ENCODE results near the gene GRM2. TPM values are rescaled to one million over a fixed set of nuclear protein-coding genes. Genes with fewer than 3 reads are reported as not detected.
"Not testable (repeated sequence)": the region's sequence is repeated elsewhere in the genome, so short reads cannot be mapped to it uniquely, and the experiment has no call there.

GRM2 gene
- total RNA-seq, 2 donors from 2014 or later = 0.32 to 5.5 TPM

GRCh38 chr3:51735039-51735438, 28.2 kb downstream of the GRM2 start:
- intact Hi-C loops (cut with DNase I) = no loop called here
- no peak for TF ChIP-seq POLR2A (IDR thresholded peaks at IDR 0.05)
- no peak for TF ChIP-seq POLR2AphosphoS5 (IDR thresholded peaks at IDR 0.05)
- TF ChIP-seq, protein P1, sequence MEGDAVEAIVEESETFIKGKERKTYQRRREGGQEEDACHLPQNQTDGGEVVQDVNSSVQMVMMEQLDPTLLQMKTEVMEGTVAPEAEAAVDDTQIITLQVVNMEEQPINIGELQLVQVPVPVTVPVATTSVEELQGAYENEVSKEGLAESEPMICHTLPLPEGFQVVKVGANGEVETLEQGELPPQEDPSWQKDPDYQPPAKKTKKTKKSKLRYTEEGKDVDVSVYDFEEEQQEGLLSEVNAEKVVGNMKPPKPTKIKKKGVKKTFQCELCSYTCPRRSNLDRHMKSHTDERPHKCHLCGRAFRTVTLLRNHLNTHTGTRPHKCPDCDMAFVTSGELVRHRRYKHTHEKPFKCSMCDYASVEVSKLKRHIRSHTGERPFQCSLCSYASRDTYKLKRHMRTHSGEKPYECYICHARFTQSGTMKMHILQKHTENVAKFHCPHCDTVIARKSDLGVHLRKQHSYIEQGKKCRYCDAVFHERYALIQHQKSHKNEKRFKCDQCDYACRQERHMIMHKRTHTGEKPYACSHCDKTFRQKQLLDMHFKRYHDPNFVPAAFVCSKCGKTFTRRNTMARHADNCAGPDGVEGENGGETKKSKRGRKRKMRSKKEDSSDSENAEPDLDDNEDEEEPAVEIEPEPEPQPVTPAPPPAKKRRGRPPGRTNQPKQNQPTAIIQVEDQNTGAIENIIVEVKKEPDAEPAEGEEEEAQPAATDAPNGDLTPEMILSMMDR (IDR thresholded peaks at IDR 0.05) = no peak
- Histone ChIP-seq H3K9me3 (no peaks in the 10 kb centered on the region), H3K27me3 (replicated peaks; ENCODE audit: insufficient read depth) (no peaks in the 10 kb centered on the region), H3K36me3 (no peaks in the 10 kb centered on the region), H3K4me3 (no peak overlapping the region), H3K4me1 (replicated peaks) (no peaks in the 10 kb centered on the region), H3K27ac (no peak overlapping the region)
- DNase-seq (ENCODE audit: low spot score) = no peak
- 44% methylated on average over 3 of the region's 3 CpGs for WGBS

- no peak for TF ChIP-seq POLR2A (IDR thresholded peaks at IDR 0.05)
- TF ChIP-seq, protein P1 (IDR thresholded peaks at IDR 0.05) = no peak
- no peak for TF ChIP-seq POLR2AphosphoS5 (IDR thresholded peaks at IDR 0.05)
- intact Hi-C loops (cut with DNase I) = no loop called here
- Histone ChIP-seq H3K36me3 (no peaks in the 10 kb centered on the region), H3K9me3 (no peaks in the 10 kb centered on the region), H3K4me1 (replicated peaks) (no peaks in the 10 kb centered on the region), H3K4me3 (no peak overlapping the region), H3K27ac (no peak overlapping the region), H3K27me3 (replicated peaks; ENCODE audit: insufficient read depth) (no peaks in the 10 kb centered on the region)
- 90% methylated on average over 2 of the region's 2 CpGs for WGBS
- DNase-seq (ENCODE audit: low spot score) = no peak
These were observed 29.1 kb downstream of the GRM2 start for GRCh38 chr3:51735950-51736349.

DNA sequence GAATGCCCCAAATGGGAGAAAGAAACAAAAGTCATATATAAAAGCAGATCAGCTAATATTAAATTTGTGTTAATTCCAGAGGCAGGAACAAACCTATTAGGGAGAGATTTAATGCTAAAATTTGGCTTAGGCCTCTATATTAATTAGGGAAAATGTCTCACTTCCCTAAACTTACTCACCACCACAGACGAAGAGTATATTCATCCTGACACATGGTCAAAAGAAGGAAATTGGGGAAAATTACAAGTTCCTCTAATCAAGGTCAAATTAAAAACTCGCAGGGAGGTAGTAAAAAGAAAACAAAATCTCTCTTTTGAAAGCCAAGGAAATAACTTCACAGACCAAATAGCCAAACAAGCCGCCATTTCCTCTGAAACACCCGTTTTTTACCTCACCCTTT, 32.2 kb downstream of the GRM2 start:
- H3K4me1 ChIP-seq (replicated peaks) = no peaks in the 10 kb centered on the region
- H3K9me3 ChIP-seq = no peaks in the 10 kb centered on the region
- DNase-seq (ENCODE audit: low spot score) = no peak
- TF ChIP-seq, protein P1 (IDR thresholded peaks at IDR 0.05) = no peak
- TF ChIP-seq POLR2A (IDR thresholded peaks at IDR 0.05) = no peak
- TF ChIP-seq POLR2AphosphoS5 (IDR thresholded peaks at IDR 0.05) = no peak
- WGBS = 57% methylated on average over 4 of the region's 4 CpGs
- no peaks in the 10 kb centered on the region for H3K36me3 ChIP-seq
- no peak overlapping the region for H3K4me3 ChIP-seq
- intact Hi-C loops (cut with DNase I) = no loop called here
- H3K27me3 ChIP-seq (replicated peaks; ENCODE audit: insufficient read depth) = no peaks in the 10 kb centered on the region
- no peak overlapping the region for H3K27ac ChIP-seq

DNA sequence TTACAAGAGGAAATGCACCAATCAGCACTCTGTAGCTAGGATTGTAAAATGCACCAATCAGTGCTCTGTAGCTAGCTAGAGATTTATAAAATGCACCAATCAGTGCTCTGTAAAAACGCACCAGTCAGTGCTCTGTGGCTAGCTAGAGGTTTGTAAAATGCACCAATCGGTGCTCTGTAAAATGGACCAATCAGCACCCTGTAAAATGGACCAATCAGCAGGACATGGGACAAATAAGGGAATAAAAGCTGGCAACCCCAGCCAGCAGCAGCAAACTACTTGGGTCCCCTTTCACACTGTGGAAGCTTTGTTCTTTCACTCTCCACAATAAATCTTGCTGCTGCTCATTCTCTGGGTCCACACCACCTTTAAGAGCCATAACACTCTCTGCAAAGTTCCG, 35.5 kb downstream of the GRM2 start:
- H3K4me3 ChIP-seq; H3K4me1 ChIP-seq (replicated peaks); DNase-seq (ENCODE audit: low spot score); H3K27ac ChIP-seq; H3K9me3 ChIP-seq; H3K36me3 ChIP-seq; H3K27me3 ChIP-seq (replicated peaks; ENCODE audit: insufficient read depth); intact Hi-C loops (cut with DNase I): not testable (repeated sequence)
- 87% methylated on average over 3 of the region's 3 CpGs for WGBS

- 52% methylated on average over 4 of the region's 4 CpGs for WGBS
These were observed 36.1 kb downstream of the GRM2 start for GRCh38 chr3:51742978-51743377.

GRCh38 chr3:51747840-51748239, 41.0 kb downstream of the GRM2 start:
- intact Hi-C loops (cut with DNase I) = no loop called here
- Histone ChIP-seq H3K9me3 (no peaks in the 10 kb centered on the region), H3K4me1 (replicated peaks) (no peaks in the 10 kb centered on the region), H3K27ac (no peak overlapping the region), H3K36me3 (no peaks in the 10 kb centered on the region), H3K27me3 (replicated peaks; ENCODE audit: insufficient read depth) (no peaks in the 10 kb centered on the region), H3K4me3 (no peak overlapping the region)
- DNase-seq (ENCODE audit: low spot score) = no peak
- TF ChIP-seq, protein P1 (IDR thresholded peaks at IDR 0.05) = no peak
- no peak for TF ChIP-seq POLR2A (IDR thresholded peaks at IDR 0.05)
- TF ChIP-seq POLR2AphosphoS5 (IDR thresholded peaks at IDR 0.05) = no peak

More at GRCh38 chr3:51742978-51743377, 36.1 kb downstream of the GRM2 start:
- H3K27me3 ChIP-seq (replicated peaks; ENCODE audit: insufficient read depth); H3K4me3 ChIP-seq; intact Hi-C loops (cut with DNase I); H3K27ac ChIP-seq; H3K4me1 ChIP-seq (replicated peaks); H3K36me3 ChIP-seq; H3K9me3 ChIP-seq; DNase-seq (ENCODE audit: low spot score): not testable (repeated sequence)

Measured in prostate gland (tissue), 2 donors.